HEK293 (cell line): Measurements from ENCODE around the gene KCNIP4.

Source experiments
- CTCF ChIP-seq: fragments of 450-650 bp; formaldehyde crosslinking; IDR thresholded peaks from 2 replicates; pipeline ENCODE4 v1.5.1; 2016; ENCODE audit warnings: missing biosample characterization, missing genetic modification characterization
- ELK4 ChIP-seq: IDR thresholded peaks from 2 replicates; pipeline ENCODE4 v1.6.1; 2011; ENCODE audit warnings: mild to moderate bottlenecking, low read depth, low read length, borderline replicate concordance
- KLF1 ChIP-seq: fragments of 450-650 bp; formaldehyde crosslinking; IDR thresholded peaks from 2 replicates; pipeline ENCODE4 v1.5.1; 2016; ENCODE audit warnings: missing biosample characterization, missing genetic modification characterization
- ZNF174 ChIP-seq: fragments of 450-650 bp; formaldehyde crosslinking; IDR thresholded peaks from 2 replicates; pipeline ENCODE4 v1.5.0; 2017; ENCODE audit warnings: missing biosample characterization, mild to moderate bottlenecking, missing genetic modification characterization
- ZNF501 ChIP-seq: fragments of 450-650 bp; formaldehyde crosslinking; IDR thresholded peaks from 2 replicates; pipeline ENCODE4 v1.5.1; 2016; ENCODE audit warnings: missing biosample characterization, missing genetic modification characterization
- ZNF692 ChIP-seq: fragments of 450-650 bp; formaldehyde crosslinking; IDR thresholded peaks from 2 replicates; pipeline ENCODE4 v1.5.1; 2016; ENCODE audit warnings: missing biosample characterization, missing genetic modification characterization
- ZNF768 ChIP-seq: fragments of 450-650 bp; formaldehyde crosslinking; IDR thresholded peaks from 2 replicates; pipeline ENCODE4 v1.5.1; 2018; ENCODE audit warnings: missing biosample characterization, mild to moderate bottlenecking, missing genetic modification characterization
- ZNF777 ChIP-seq: fragments of 450-650 bp; formaldehyde crosslinking; IDR thresholded peaks from 2 replicates; pipeline ENCODE4 v1.5.1; 2017; ENCODE audit warnings: missing biosample characterization, missing genetic modification characterization, borderline replicate concordance
- TF ChIP-seq, protein P1 (sequence below): sonication (generic); formaldehyde crosslinking; IDR thresholded peaks from 2 replicates; pipeline ENCODE4 v1.8.1; 2022; ENCODE audit warnings: mild to moderate bottlenecking, moderate library complexity, missing genetic modification reagents

DNA sequence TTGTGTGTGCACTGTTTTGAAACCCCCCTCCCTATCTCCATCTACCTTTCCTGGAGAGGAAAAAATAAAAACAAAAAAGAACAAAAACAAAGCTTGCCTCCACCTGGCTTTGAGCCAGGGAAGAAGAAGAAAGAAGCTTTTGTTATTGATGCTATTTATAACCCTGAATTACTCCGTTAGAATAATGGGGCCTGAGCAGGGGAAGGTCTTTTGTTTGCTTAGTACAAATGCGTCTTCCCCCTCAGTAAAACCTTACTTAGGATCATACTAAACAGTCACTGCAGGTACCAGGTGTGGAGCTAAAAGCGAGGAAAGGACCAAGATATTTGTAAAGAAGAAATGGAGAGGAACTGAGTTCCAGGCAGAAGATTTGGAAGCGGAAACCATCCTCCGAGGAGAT, 352.1 kb downstream of the KCNIP4 start:
- TF ChIP-seq ZNF768 (tag by site-specific recombination) (no peak), ZNF777 (tag by site-specific recombination) (no peak), ZNF174 (tag by site-specific recombination) (no peak), CTCF (tag by site-specific recombination) (no peak), ZNF692 (tag by site-specific recombination) (no peak), KLF1 (tag by site-specific recombination) (no peak), ELK4 (no peak), ZNF501 (no peak)
- TF ChIP-seq, protein P1, sequence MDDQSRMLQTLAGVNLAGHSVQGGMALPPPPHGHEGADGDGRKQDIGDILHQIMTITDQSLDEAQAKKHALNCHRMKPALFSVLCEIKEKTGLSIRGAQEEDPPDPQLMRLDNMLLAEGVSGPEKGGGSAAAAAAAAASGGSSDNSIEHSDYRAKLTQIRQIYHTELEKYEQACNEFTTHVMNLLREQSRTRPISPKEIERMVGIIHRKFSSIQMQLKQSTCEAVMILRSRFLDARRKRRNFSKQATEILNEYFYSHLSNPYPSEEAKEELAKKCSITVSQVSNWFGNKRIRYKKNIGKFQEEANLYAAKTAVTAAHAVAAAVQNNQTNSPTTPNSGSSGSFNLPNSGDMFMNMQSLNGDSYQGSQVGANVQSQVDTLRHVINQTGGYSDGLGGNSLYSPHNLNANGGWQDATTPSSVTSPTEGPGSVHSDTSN (CRISPR knock-in tag), result no peak
